Breast epithelium (tissue), 4 donors: Measurements from ENCODE around the gene TAF11. TPM values are rescaled to one million over a fixed set of nuclear protein-coding genes. Genes with fewer than 3 reads are reported as not detected.
A peak's percentile ranks its signal among the peaks of the same experiment; 100 is the strongest.
"Not testable (repeated sequence)": the region's sequence is repeated elsewhere in the genome, so short reads cannot be mapped to it uniquely, and the experiment has no call there.

Source experiments
- DNase-seq, 2 donors: peaks; one replicate each; pipeline ENCODE4 v3.0.0-alpha.2; 2019; ENCODE audit warnings: low spot score in 2 of 2
- H3K27ac ChIP-seq, 2 donors: fragments of 200-600 bp; sonication (generic) in 1 of 2; one replicate each; pipeline ENCODE4 v1.5.1; 2016 to 2019; ENCODE audit warnings: mild to moderate bottlenecking in 1 of 2
- H3K27me3 ChIP-seq, 2 donors: fragments of 200-600 bp; sonication (generic) in 1 of 2; one replicate each; pipeline versions ENCODE4 v1.5.1 to v1.6.0; 2017 to 2019; ENCODE audit warnings: control low read depth in 1 of 2, mild to moderate bottlenecking in 1 of 2
- H3K36me3 ChIP-seq: fragments of 200-600 bp; one replicate; pipeline ENCODE4 v1.5.1; 2019
- H3K4me1 ChIP-seq, 2 donors: fragments of 200-600 bp; sonication (generic); one replicate each; pipeline ENCODE4 v1.5.1; 2016 to 2019; ENCODE audit warnings: control low read depth in 1 of 2
- H3K4me3 ChIP-seq, 3 donors: fragments of 200-600 bp; sonication (generic); 1 replicate in 2 of 3; 2 replicates in 1 of 3; pipeline ENCODE4 v1.5.1; 2016 to 2019; ENCODE audit warnings: mild to moderate bottlenecking in 3 of 3, moderate library complexity in 2 of 3
- H3K9me3 ChIP-seq, 2 donors: fragments of 200-600 bp; sonication (generic) in 1 of 2; one replicate each; pipeline ENCODE4 v1.5.1; 2016 to 2019; ENCODE audit warnings: control low read depth in 1 of 2
- CTCF ChIP-seq, 3 donors: fragments of 450-650 bp; IDR thresholded peaks; one replicate each; pipeline ENCODE4 v1.5.1; 2016 to 2017; ENCODE audit warnings: antibody characterized with exemption in 3 of 3, mild to moderate bottlenecking in 3 of 3, moderate library complexity in 3 of 3
- POLR2A ChIP-seq: fragments of 450-650 bp; IDR thresholded peaks from one replicate; pipeline ENCODE4 v1.6.1; 2016; ENCODE audit warnings: antibody characterized with exemption, mild to moderate bottlenecking, moderate library complexity
- POLR2AphosphoS5 ChIP-seq, 3 donors: sonication (generic); formaldehyde crosslinking; IDR thresholded peaks; one replicate each; pipeline ENCODE4 v1.6.1; 2017; ENCODE audit warnings: antibody characterized with exemption in 3 of 3
- intact Hi-C: fragments of 100-400 bp; cut with DNase I; formaldehyde crosslinking; loops from one replicate; pipeline ENCODE4 v1.15.1; 2023; ENCODE audit warnings: low total_unique reads
- total RNA-seq, 3 donors: library from RNA; depleted of rRNA; stranded (reverse); fragments of >200 nt; gene quantifications; one replicate each; pipeline ENCODE4 v1.1.0, GENCODE V29; 2016

TAF11 gene
- total RNA-seq: 10 to 100 TPM; 17.4 to 24.2 (median 19.3) TPM

- peak; percentile 93 for DNase-seq
- Histone ChIP-seq H3K27me3 (no peaks in the 10 kb centered on the region), H3K27ac (peak within 1 kb of the TSS; percentile 87 to 94), H3K9me3 (no peaks in the 10 kb centered on the region), H3K36me3 (no peaks in the 10 kb centered on the region), H3K4me1 (peaks cover 0 to 12% of the 10 kb centered on the region in 2 donors), H3K4me3 (peak within 1 kb of the TSS; percentile 59 to 81 (median 75))
- intact Hi-C loops: no loop called here
- peak; percentile 66 for TF ChIP-seq POLR2A
- no peak for TF ChIP-seq CTCF (IDR thresholded peaks at IDR 0.05)
- TF ChIP-seq POLR2AphosphoS5 (IDR thresholded peaks at IDR 0.05): peak; percentile 93 to 98 (median 97)
Measured at GRCh38 chr6:34887753-34888513, at the start of gene TAF11. Gene TAF11, minus strand, starts transcription at chr6:34888042. Its CDS starts 85 bp downstream, at chr6:34887957.

GRCh38 chr6:34934516-34934915 is 46.7 kb upstream of the TAF11 start:
- no peaks in the 10 kb centered on the region for H3K9me3 ChIP-seq
- TF ChIP-seq POLR2A: no peak
- no peak for TF ChIP-seq POLR2AphosphoS5 (IDR thresholded peaks at IDR 0.05)
- H3K4me3 ChIP-seq: no peak overlapping the region
- H3K27me3 ChIP-seq: no peaks in the 10 kb centered on the region
- peak; percentile 70 to 72 for DNase-seq
- intact Hi-C loops: no loop called here
- H3K27ac ChIP-seq: no peak overlapping the region
- H3K4me1 ChIP-seq: no peaks in the 10 kb centered on the region
- no peaks in the 10 kb centered on the region for H3K36me3 ChIP-seq

- H3K36me3 ChIP-seq, H3K4me1 ChIP-seq, H3K27me3 ChIP-seq, H3K27ac ChIP-seq, H3K4me3 ChIP-seq, H3K9me3 ChIP-seq, intact Hi-C loops, DNase-seq: not testable (repeated sequence)
Measured at GRCh38 chr6:34932202-34932601, 44.4 kb upstream of the TAF11 start.

GRCh38 chr6:34930221-34930620 is 42.4 kb upstream of the TAF11 start:
- no peaks in the 10 kb centered on the region for H3K4me1 ChIP-seq
- H3K27me3 ChIP-seq: no peaks in the 10 kb centered on the region
- intact Hi-C loops: no loop called here
- H3K9me3 ChIP-seq: no peaks in the 10 kb centered on the region
- H3K4me3 ChIP-seq: no peak overlapping the region
- H3K36me3 ChIP-seq: no peaks in the 10 kb centered on the region
- H3K27ac ChIP-seq: no peak overlapping the region
- no peak for DNase-seq
- TF ChIP-seq CTCF (IDR thresholded peaks at IDR 0.05): no peak
- no peak for TF ChIP-seq POLR2A
- no peak for TF ChIP-seq POLR2AphosphoS5 (IDR thresholded peaks at IDR 0.05)

- no peak overlapping the region for H3K27ac ChIP-seq
- DNase-seq: no peak
- TF ChIP-seq CTCF (IDR thresholded peaks at IDR 0.05): no peak
- no peak for TF ChIP-seq POLR2A
- TF ChIP-seq POLR2AphosphoS5 (IDR thresholded peaks at IDR 0.05): no peak
Measured at GRCh38 chr6:34929241-34929978, 41.6 kb upstream of the TAF11 start.

GRCh38 chr6:34928695-34929094 is 40.9 kb upstream of the TAF11 start:
- intact Hi-C loops: no loop called here
- no peaks in the 10 kb centered on the region for H3K27me3 ChIP-seq
- H3K27ac ChIP-seq: no peak overlapping the region
- no peak overlapping the region for H3K4me3 ChIP-seq
- no peaks in the 10 kb centered on the region for H3K4me1 ChIP-seq
- no peak for DNase-seq
- no peaks in the 10 kb centered on the region for H3K9me3 ChIP-seq
- H3K36me3 ChIP-seq: no peaks in the 10 kb centered on the region
- TF ChIP-seq POLR2AphosphoS5 (IDR thresholded peaks at IDR 0.05) (no peak), CTCF (IDR thresholded peaks at IDR 0.05) (no peak), POLR2A (no peak)

More at GRCh38 chr6:34929241-34929978, 41.6 kb upstream of the TAF11 start:
- intact Hi-C loops: no loop called here
- H3K27me3 ChIP-seq: no peaks in the 10 kb centered on the region
- H3K4me3 ChIP-seq: no peak overlapping the region
- no peaks in the 10 kb centered on the region for H3K9me3 ChIP-seq
- H3K36me3 ChIP-seq: no peaks in the 10 kb centered on the region
- H3K4me1 ChIP-seq: no peaks in the 10 kb centered on the region
